Smooth muscle cell (in vitro differentiated cells): ENCODE measurements around the gene ACSS1. TPM values are rescaled to one million over a fixed set of nuclear protein-coding genes. Genes with fewer than 3 reads are reported as not detected.

Experiments
- DNase-seq: peaks from one replicate; lab custom pipeline; 2025; ENCODE audit not compliant: unreplicated experiment; lab: John Stamatoyannopoulos, UW
- H2AFZ ChIP-seq: fragments of 200-600 bp; sonication (generic); 2 replicates; pipeline ENCODE4 v1.6.0; 2016; ENCODE audit warnings: antibody characterized with exemption, low read depth, mild to moderate bottlenecking
- H3F3A ChIP-seq: fragments of 200-600 bp; sonication (generic); 2 replicates; pipeline ENCODE4 v1.6.0; 2017; ENCODE audit warnings: antibody characterized with exemption, low read depth
- H3K27ac ChIP-seq: fragments of 200-600 bp; sonication (generic); 2 replicates; pipeline ENCODE4 v1.5.1; 2016; ENCODE audit warnings: low read depth, mild to moderate bottlenecking
- H3K27me3 ChIP-seq: fragments of 200-600 bp; sonication (generic); 2 replicates; pipeline ENCODE4 v1.6.1; 2016; ENCODE audit warnings: low read depth, mild to moderate bottlenecking
- H3K36me3 ChIP-seq: fragments of 200-600 bp; sonication (generic); 2 replicates; pipeline ENCODE4 v1.5.1; 2016; ENCODE audit warnings: low read depth
- H3K4me1 ChIP-seq: fragments of 200-600 bp; sonication (generic); 2 replicates; pipeline ENCODE4 v1.5.1; 2016; ENCODE audit warnings: low read depth
- H3K4me2 ChIP-seq: fragments of 200-600 bp; sonication (generic); 2 replicates; pipeline ENCODE4 v1.6.0; 2016; ENCODE audit warnings: mild to moderate bottlenecking
- H3K4me3 ChIP-seq: fragments of 200-600 bp; sonication (generic); 2 replicates; pipeline ENCODE4 v1.5.1; 2016; ENCODE audit warnings: mild to moderate bottlenecking
- H3K79me2 ChIP-seq: fragments of 200-600 bp; sonication (generic); 2 replicates; pipeline ENCODE4 v1.6.0; 2016; ENCODE audit warnings: low read depth, mild to moderate bottlenecking
- H3K9ac ChIP-seq: fragments of 200-600 bp; sonication (generic); 2 replicates; pipeline ENCODE4 v1.6.0; 2016; ENCODE audit warnings: low read depth
- H3K9me3 ChIP-seq: fragments of 200-600 bp; sonication (generic); replicated peaks from 2 replicates; pipeline ENCODE4 v1.5.1; 2016; ENCODE audit warnings: low read depth
- H4K20me1 ChIP-seq: fragments of 200-600 bp; sonication (generic); 2 replicates; pipeline ENCODE4 v1.6.0; 2016; ENCODE audit warnings: low read depth
- CTCF ChIP-seq: fragments of 200-600 bp; sonication (generic); IDR thresholded peaks from 2 replicates; pipeline ENCODE4 v1.5.1; 2017; ENCODE audit warnings: borderline replicate concordance, mild to moderate bottlenecking, antibody characterized with exemption; ENCODE audit not compliant: insufficient read depth, poor library complexity, severe bottlenecking
- WGBS: methylation state at CpG from one replicate; pipeline ENCODE4 v1.1.7; 2016; ENCODE audit warnings: low lambda C conversion rate; 5-methylcytosine and 5-hydroxymethylcytosine counted together
- polyA plus RNA-seq: library from polyadenylated mRNA; unstranded; fragments of >200 nt; fragmentation: Nextera tagmentation; extraction: Ambion mirVana; gene quantifications from 2 replicates; pipeline ENCODE4 v1.2.1, GENCODE V29; 2016
- total RNA-seq: library from RNA; depleted of rRNA; stranded (reverse); fragments of >200 nt; gene quantifications from 2 replicates; pipeline ENCODE4 v1.2.3, GENCODE V29; 2014

The ACSS1 gene
- total and polyA plus RNA-seq, 2 experiments from 2014 or later = 2.4 to 2.8 TPM

GRCh38 chr20:25009218-25010145 lies 48.5 kb downstream of the ACSS1 start:
- Histone ChIP-seq H3K36me3 (no peaks in the 10 kb centered on the region), H3K4me3 (no peak overlapping the region), H3K4me2 (no peak overlapping the region), H3K9me3 (no peaks in the 10 kb centered on the region), H3F3A (no peaks in the 10 kb centered on the region), H2AFZ (no peak overlapping the region), H3K27me3 (no peaks in the 10 kb centered on the region), H3K9ac (no peak overlapping the region), H3K79me2 (no peaks in the 10 kb centered on the region), H3K4me1 (no peaks in the 10 kb centered on the region), H3K27ac (no peak overlapping the region), H4K20me1 (no peaks in the 10 kb centered on the region)
- DNase-seq = no peak
- 86% methylated on average over 10 of the region's 10 CpGs for WGBS
- TF ChIP-seq CTCF = no peak

GRCh38 chr20:25008388-25009217 lies 49.3 kb downstream of the ACSS1 start:
- DNase-seq = no peak
- H3K9ac ChIP-seq = no peak overlapping the region
- no peak overlapping the region for H3K27ac ChIP-seq
- no peaks in the 10 kb centered on the region for H3K4me1 ChIP-seq
- H4K20me1 ChIP-seq = no peaks in the 10 kb centered on the region
- no peak overlapping the region for H3K4me3 ChIP-seq
- no peaks in the 10 kb centered on the region for H3K79me2 ChIP-seq
- H3K9me3 ChIP-seq = no peaks in the 10 kb centered on the region
- H3K27me3 ChIP-seq = no peaks in the 10 kb centered on the region
- H3K4me2 ChIP-seq = no peak overlapping the region
- no peak for TF ChIP-seq CTCF
- H3F3A ChIP-seq = no peaks in the 10 kb centered on the region
- no peak overlapping the region for H2AFZ ChIP-seq
- H3K36me3 ChIP-seq = no peaks in the 10 kb centered on the region
- WGBS = 93% methylated on average over 11 of the region's 11 CpGs

DNA sequence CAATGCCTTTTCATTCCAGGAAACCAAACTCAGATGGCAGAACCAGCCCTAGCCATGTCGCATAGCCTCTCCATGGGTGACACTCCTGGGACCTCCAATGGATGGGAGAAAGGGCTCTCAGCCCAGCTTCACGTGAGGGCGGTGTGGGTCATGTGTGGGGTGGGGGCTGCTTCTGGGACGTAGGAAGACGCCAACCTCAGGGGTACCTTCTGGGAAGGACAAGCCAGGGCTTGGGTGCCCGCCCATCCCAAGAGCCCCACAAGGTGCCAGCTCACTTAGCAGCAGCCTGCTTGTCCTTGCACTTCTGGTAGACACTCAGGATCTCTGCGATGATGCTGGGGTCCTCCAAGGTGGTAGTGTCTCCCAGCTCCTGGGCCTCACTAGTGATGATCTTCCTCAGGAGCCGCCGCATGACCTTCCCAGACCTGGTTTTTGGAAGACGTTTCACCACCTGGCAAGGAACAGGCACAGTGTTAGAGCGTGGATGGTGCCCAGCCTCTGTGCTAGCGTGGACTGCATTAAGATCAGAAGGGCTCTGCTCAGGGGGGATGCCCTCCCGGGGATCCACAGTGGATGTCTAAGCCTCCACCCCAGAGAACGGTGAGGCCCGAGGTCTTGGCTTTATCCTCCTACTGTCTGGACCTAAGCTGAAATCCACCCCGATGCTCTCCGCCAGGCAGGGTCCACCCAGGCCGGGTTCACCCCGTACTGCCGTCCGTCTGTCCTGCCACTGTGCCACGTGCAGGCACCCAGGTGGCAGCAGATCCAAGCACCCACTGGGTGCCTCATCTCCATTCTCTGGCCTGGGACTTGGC lies 50.2 kb downstream of the ACSS1 start:
- H3K4me3 ChIP-seq = no peak overlapping the region
- H3K9me3 ChIP-seq = no peaks in the 10 kb centered on the region
- no peaks in the 10 kb centered on the region for H3K27me3 ChIP-seq
- no peak overlapping the region for H3K9ac ChIP-seq
- no peak overlapping the region for H3K27ac ChIP-seq
- H2AFZ ChIP-seq = no peak overlapping the region
- no peak for DNase-seq
- no peaks in the 10 kb centered on the region for H4K20me1 ChIP-seq
- H3F3A ChIP-seq = no peaks in the 10 kb centered on the region
- no peaks in the 10 kb centered on the region for H3K36me3 ChIP-seq
- no peaks in the 10 kb centered on the region for H3K4me1 ChIP-seq
- TF ChIP-seq CTCF = no peak
- H3K79me2 ChIP-seq = no peaks in the 10 kb centered on the region
- WGBS = 90% methylated on average over 22 of the region's 22 CpGs
- no peak overlapping the region for H3K4me2 ChIP-seq
